ENCODE results near the gene TATDN2.

The TATDN2 gene

DNA sequence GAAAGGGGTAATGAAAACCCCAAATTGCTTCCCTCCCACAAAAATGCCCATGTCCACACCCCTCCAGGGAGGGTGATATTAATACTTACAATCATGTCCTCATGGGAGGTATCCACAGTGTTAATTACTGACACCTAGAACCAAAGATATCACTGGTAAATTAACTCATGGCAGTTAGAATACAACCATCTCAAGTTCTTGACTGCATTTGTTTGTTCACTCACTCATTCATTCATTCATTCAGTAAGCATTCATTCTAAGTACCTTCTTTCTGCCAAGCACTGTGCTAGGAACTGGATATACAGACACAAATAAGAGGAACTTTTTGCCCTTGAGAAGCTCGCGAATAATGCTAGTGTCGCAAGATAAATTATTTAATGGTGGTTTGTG is 69.7 kb downstream of the TATDN2 start:
- no peak for DNase-seq

DNA sequence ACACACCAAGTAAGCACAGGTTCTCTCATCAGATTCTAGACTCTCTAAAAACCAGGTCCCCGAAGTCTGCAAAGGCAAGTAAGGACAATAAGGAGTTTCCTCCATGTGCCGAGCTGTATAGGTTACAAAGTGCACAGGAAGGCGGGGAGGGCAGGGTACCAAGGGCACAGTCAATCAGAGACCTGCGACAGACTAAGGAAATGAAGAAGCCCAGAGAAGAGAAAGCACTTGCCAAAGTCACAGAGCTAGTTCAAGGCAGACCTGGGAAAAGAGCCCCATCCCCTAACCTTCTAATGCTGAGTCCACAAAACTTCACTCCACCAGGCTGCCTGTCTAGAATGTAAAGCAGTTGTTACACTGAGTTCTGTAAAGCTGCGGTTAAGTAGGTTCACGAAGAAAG is 71.0 kb downstream of the TATDN2 start:
- no peak for DNase-seq

DNA sequence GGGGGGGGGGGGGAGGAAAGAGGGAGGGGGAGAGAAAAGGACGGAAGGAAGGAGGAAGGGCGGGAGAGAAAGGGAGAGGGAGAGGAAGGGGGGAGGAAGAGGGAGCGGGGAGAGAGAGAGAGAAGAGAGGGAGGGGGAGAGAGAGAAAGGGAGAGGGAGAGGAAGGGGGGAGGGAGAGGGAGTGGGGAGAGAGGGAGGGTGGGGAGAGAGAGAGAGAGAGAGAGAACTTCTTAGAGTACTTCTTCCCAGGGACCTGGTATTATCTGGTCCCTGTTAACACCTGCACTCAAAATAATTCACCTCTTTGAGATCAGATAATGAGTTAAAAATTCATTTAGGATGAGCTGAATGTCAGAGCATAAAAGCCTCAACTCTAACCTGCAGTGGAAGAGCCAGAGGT is 71.5 kb downstream of the TATDN2 start:
- no peak for DNase-seq

DNA sequence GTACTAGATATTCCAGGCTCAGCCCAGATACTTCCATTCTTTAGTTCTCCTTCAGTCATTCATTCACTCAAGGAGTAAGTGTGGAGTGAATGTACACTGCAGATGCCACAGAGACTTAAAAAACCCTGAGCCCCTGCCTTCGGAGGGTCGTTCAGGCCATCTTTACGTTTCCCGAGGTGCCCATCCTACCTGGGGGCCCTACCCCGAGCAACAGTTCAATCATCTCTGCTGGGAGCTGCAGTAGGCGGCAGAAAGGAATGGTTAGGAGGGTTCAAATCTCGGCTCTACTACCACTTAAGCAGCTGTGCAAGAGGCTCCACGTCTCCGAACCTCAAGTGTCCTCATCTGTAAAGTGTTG is 72.0 kb downstream of the TATDN2 start:
- no peak for DNase-seq

DNA sequence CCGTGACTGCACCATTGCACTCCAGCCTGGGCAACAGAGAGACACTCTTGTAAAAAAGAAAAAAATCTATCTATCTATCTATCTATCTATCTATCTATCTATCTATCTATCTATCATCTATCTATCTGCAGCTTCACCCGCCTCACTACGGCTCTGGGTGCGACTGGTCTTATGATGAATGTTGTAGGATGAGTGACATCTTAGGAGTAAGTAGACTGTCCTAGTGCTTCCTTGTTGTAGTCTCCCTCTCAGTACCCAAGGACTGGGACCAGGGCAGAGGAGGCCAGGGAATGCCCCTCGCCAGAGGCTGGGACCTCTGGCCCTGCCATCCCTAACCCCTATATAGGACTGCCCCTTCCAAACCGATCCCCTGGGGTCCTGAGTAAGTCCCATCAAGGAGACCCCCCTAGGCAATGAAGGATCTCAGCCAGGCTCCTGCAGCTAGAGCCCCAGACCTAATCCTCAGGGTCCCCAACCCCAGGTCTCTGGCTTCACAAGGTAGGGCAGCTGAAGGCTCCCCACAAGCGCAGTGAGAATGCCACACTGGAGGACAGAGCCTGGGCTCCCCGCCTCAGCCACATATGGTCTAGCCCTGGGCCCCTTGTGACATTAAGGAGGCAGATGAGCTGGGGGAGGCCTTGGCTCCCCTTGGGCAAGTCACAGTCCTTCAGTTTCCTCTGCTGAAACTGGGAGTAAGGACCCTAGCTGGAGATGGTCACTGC is 73.5 kb downstream of the TATDN2 start:
- no peak for DNase-seq

DNA sequence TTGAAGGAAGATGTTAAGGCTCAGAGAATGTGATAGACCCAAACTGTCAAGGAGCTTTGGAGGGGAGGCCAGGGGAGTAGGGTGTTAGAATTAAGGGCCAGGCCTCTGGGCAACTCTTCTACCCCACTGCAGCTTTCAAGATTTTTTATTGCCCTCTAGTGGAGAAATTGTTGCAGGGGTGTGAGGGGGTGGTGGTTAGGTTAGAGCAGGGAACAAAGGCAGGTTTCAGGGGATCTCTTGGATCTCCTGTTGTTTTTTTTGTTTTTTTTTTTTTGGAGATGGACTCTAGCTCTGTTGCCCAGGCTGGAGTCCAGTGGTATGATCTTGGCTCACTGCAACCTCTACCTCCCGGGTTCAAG is 74.1 kb downstream of the TATDN2 start:
- no peak for DNase-seq

DNA sequence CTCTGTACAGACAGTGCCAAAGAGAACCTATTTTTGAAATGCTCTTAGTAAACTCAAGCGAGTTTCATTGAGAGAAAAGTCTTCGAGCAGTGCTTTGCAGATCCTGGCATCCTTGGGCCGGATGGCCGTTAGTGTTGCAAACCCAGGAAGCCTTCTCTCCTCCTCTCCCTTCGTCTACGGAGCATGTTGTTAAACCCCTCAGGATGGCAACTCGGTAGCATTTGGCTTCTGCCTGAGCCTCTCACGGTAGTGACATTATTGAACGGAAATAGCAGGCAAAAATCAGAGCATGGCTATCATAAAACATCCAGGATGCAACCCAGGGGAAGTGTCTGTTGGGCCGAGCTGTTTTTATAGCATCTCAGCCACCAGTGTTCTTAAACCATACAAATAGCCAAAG is 79.3 kb downstream of the TATDN2 start:
- no peak for DNase-seq

DNA sequence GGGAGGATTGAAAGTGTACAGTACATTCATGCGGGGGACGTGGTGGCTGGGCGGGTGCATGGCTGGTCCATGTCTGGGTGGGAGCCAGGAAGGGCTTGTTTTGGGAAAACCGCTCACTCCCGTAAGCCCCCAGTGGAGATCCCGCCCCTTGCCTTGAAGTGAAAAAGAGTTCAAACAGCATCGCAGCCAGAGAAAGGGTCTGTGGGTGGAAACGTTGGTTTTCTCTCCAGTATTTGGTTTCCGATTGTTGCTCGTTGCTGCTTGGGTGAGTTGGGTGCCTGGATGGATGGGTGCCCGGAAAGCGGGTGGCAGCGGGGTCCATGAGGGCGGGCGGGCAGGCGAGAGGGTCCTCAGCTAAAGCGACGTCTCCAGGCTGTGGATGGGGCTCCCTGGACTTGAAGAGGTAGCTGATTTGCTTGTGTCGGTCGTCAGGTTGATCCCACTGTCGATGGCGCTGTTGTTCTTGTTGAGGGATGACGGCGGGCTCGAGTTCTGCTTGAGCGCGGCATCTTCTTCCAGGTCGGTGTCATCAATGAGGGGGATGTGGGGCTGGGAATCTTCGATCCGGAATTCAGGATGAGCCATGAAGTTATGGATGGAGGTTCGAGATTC is 80.3 kb downstream of the TATDN2 start:
- no peak for DNase-seq

DNA sequence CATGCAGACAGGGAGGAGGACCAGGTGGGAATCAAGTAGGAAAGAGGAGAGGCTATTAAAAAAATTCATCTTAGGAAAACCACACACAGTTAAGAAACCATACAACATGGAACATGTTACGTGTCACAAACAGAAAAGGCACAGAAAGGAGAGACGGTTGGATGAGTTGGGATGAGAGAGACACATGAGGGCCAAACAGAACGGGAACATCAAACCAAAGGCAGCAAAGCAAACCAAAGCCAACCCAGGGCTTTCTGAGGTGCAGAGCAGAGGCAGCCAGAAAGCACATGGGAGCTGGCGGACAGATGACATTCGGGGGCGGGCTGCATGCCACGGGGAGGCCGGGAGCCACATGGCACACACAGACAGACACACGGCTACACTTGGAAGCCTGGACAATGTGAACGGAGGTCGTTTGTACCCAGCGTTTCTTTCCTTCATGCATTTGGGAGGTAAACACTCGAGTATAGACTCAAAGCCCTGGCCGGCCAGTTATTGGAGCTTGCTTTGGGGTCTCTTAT is 81.3 kb downstream of the TATDN2 start:
- no peak for DNase-seq

DNA sequence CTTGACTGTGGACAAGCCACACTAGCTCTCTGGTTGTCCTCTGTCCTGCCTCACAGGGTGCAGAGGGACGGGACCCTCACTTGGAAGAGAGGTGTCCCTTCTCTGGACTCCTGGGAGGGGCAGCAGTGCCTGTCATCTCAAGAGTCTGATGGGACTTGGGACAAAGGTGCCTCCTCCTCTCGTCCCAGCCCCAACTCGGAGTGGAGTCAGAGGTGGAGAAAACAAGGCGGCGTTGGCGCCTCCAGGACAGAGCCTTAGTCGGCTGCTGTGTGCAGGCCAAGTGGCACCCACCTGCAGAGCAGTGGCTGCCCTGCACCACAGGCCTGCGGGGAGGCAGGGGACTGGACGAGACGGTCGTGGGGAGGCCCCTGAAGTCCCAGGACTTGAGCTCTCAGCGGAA is 82.1 kb downstream of the TATDN2 start:
- no peak for DNase-seq

All from right kidney (tissue), 1 donor.